SK-N-MC (cell line): Measurements from ENCODE around the gene GOLT1A.

Experiments
- DNase-seq: peaks from one replicate; pipeline ENCODE4 v3.0.0-alpha.2; 2011; ENCODE audit warnings: low read depth, low spot score
- H3K27ac ChIP-seq: fragments of 200-600 bp; sonication (generic); 2 replicates; pipeline ENCODE4 v1.5.1; 2016; ENCODE audit warnings: mixed run types
- H3K36me3 ChIP-seq: fragments of 200-600 bp; sonication (generic); 2 replicates; pipeline ENCODE4 v1.6.1; 2017; ENCODE audit warnings: antibody characterized with exemption, low read length, mixed read lengths; ENCODE audit not compliant: insufficient read depth
- H3K4me3 ChIP-seq: fragments of 200-600 bp; sonication (generic); 2 replicates; pipeline ENCODE4 v1.5.1; 2016
- H3K9ac ChIP-seq: fragments of 200-600 bp; sonication (generic); 2 replicates; pipeline ENCODE4 v1.8.0; 2017; ENCODE audit warnings: mixed run types, mixed read lengths; ENCODE audit not compliant: insufficient read length
- H3K9me3 ChIP-seq: fragments of 200-600 bp; sonication (generic); 2 replicates; pipeline ENCODE4 v1.6.1; 2017; ENCODE audit warnings: low read depth, mild to moderate bottlenecking, antibody characterized with exemption, low read length, moderate library complexity, mixed read lengths
- EZH2 ChIP-seq: fragments of 200-600 bp; sonication (generic); IDR thresholded peaks from one replicate; pipeline ENCODE4 v1.6.1; 2017; ENCODE audit warnings: antibody characterized with exemption
- FOXP2 ChIP-seq: optimal IDR thresholded peaks from 2 replicates; pipeline ENCODE3; 2011; ENCODE audit warnings: mild to moderate bottlenecking, moderate library complexity; ENCODE audit not compliant: insufficient read depth; ENCODE audit errors: extremely low read length, control extremely low read depth
- POLR2AphosphoS5 ChIP-seq: IDR thresholded peaks from 2 replicates; pipeline ENCODE4 v1.6.1; 2012; ENCODE audit warnings: mild to moderate bottlenecking, low read depth, low read length, borderline replicate concordance

The GOLT1A gene

GRCh38 chr1:204258213-204259115 is 44.7 kb upstream of the GOLT1A start:
- no peak overlapping the region for H3K27ac ChIP-seq
- H3K9ac ChIP-seq: no peak overlapping the region
- DNase-seq: no peak
- no peaks in the 10 kb centered on the region for H3K36me3 ChIP-seq
- no peak overlapping the region for H3K4me3 ChIP-seq
- TF ChIP-seq FOXP2 (no peak), EZH2 (no peak), POLR2AphosphoS5 (no peak)
- H3K9me3 ChIP-seq: no peaks in the 10 kb centered on the region

- no peak overlapping the region for H3K9ac ChIP-seq
- H3K27ac ChIP-seq: no peak overlapping the region
- H3K4me3 ChIP-seq: no peak overlapping the region
- no peak for DNase-seq
- no peaks in the 10 kb centered on the region for H3K36me3 ChIP-seq
- no peaks in the 10 kb centered on the region for H3K9me3 ChIP-seq
- TF ChIP-seq FOXP2: no peak
- no peak for TF ChIP-seq EZH2
- TF ChIP-seq POLR2AphosphoS5: no peak
Measured at GRCh38 chr1:204257446-204257845, 43.7 kb upstream of the GOLT1A start.

- TF ChIP-seq EZH2 (no peak), FOXP2 (no peak), POLR2AphosphoS5 (no peak)
- H3K9ac ChIP-seq: no peak overlapping the region
- no peak overlapping the region for H3K27ac ChIP-seq
- no peaks in the 10 kb centered on the region for H3K9me3 ChIP-seq
- H3K36me3 ChIP-seq: no peaks in the 10 kb centered on the region
- H3K4me3 ChIP-seq: no peak overlapping the region
- DNase-seq: no peak
Measured at GRCh38 chr1:204256531-204256930, 42.7 kb upstream of the GOLT1A start.

- Histone ChIP-seq H3K27ac (no peak overlapping the region), H3K36me3 (no peaks in the 10 kb centered on the region), H3K4me3 (no peak overlapping the region), H3K9ac (no peak overlapping the region), H3K9me3 (no peaks in the 10 kb centered on the region)
- TF ChIP-seq FOXP2 (no peak), EZH2 (no peak), POLR2AphosphoS5 (no peak)
- no peak for DNase-seq
Measured at GRCh38 chr1:204255966-204256365, 42.2 kb upstream of the GOLT1A start.

GRCh38 chr1:204255225-204255624 is 41.4 kb upstream of the GOLT1A start:
- H3K9me3 ChIP-seq: no peaks in the 10 kb centered on the region
- no peak for TF ChIP-seq FOXP2
- TF ChIP-seq EZH2: no peak
- TF ChIP-seq POLR2AphosphoS5: no peak
- H3K4me3 ChIP-seq: peak overlapping the region; percentile 46
- no peaks in the 10 kb centered on the region for H3K36me3 ChIP-seq
- H3K9ac ChIP-seq: no peak overlapping the region
- H3K27ac ChIP-seq: no peak overlapping the region
- peak; percentile 78 for DNase-seq

GRCh38 chr1:204254031-204254661 is 40.4 kb upstream of the GOLT1A start:
- H3K9ac ChIP-seq: no peak overlapping the region
- no peaks in the 10 kb centered on the region for H3K36me3 ChIP-seq
- no peak for DNase-seq
- H3K9me3 ChIP-seq: no peaks in the 10 kb centered on the region
- no peak overlapping the region for H3K27ac ChIP-seq
- H3K4me3 ChIP-seq: no peak overlapping the region
- TF ChIP-seq EZH2: no peak
- TF ChIP-seq POLR2AphosphoS5: no peak
- no peak for TF ChIP-seq FOXP2

GRCh38 chr1:204251926-204252689 is 38.3 kb upstream of the GOLT1A start:
- DNase-seq: no peak
- Histone ChIP-seq H3K9me3 (no peaks in the 10 kb centered on the region), H3K27ac (no peak overlapping the region), H3K9ac (no peak overlapping the region), H3K4me3 (no peak overlapping the region), H3K36me3 (no peaks in the 10 kb centered on the region)
- TF ChIP-seq EZH2 (no peak), FOXP2 (no peak), POLR2AphosphoS5 (no peak)

GRCh38 chr1:204251286-204251685 is 37.5 kb upstream of the GOLT1A start:
- H3K9me3 ChIP-seq: no peaks in the 10 kb centered on the region
- no peaks in the 10 kb centered on the region for H3K36me3 ChIP-seq
- no peak overlapping the region for H3K4me3 ChIP-seq
- H3K9ac ChIP-seq: no peak overlapping the region
- DNase-seq: no peak
- no peak for TF ChIP-seq EZH2
- no peak for TF ChIP-seq POLR2AphosphoS5
- no peak for TF ChIP-seq FOXP2
- H3K27ac ChIP-seq: no peak overlapping the region
